Left ventricle myocardium inferior (tissue), 1 donor: ENCODE data around the gene PRCD. TPM values are rescaled to one million over a fixed set of nuclear protein-coding genes. Genes with fewer than 3 reads are reported as not detected.
A peak's percentile ranks its signal among the peaks of the same experiment; 100 is the strongest.
"Not testable (repeated sequence)": the region's sequence is repeated elsewhere in the genome, so short reads cannot be mapped to it uniquely, and the experiment has no call there.

ENCODE experiments used
- DNase-seq: peaks from one replicate; pipeline ENCODE4 v3.0.0-alpha.2; 2020
- H3K27ac ChIP-seq: fragments of 200-600 bp; replicated peaks from 2 replicates; pipeline ENCODE4 v1.8.0; 2021
- H3K27me3 ChIP-seq: fragments of 200-600 bp; 2 replicates; pipeline ENCODE4 v1.8.0; 2021; ENCODE audit warnings: low read depth
- H3K36me3 ChIP-seq: fragments of 200-600 bp; 2 replicates; pipeline ENCODE4 v1.8.0; 2021
- H3K4me1 ChIP-seq: fragments of 200-600 bp; 2 replicates; pipeline ENCODE4 v1.8.0; 2021
- H3K4me3 ChIP-seq: fragments of 200-600 bp; 2 replicates; pipeline ENCODE4 v1.8.0; 2021; ENCODE audit warnings: mild to moderate bottlenecking, moderate library complexity
- H3K9me3 ChIP-seq: fragments of 200-600 bp; replicated peaks from 2 replicates; pipeline ENCODE4 v1.8.0; 2021
- CTCF ChIP-seq: fragments of 200-600 bp; IDR thresholded peaks from 2 replicates; pipeline ENCODE4 v1.8.0; 2021; ENCODE audit warnings: antibody characterized with exemption, mild to moderate bottlenecking, borderline replicate concordance
- intact Hi-C: fragments of 100-400 bp; cut with micrococcal nuclease; formaldehyde crosslinking; loops from one replicate; pipeline ENCODE4 v1.11.0; 2022
- total RNA-seq: library from RNA; stranded (reverse); fragmentation: NEBNext Ultra II Directional; extraction: Animal tissue kit (Norgen Biotek cat#: 25700); gene quantifications from one replicate; pipeline ENCODE4 v1.2.1, GENCODE V29; 2021
- donor health status: DM: no; HTN: yes; CAD: no; lungs with severe emphysema.

PRCD gene
- total RNA-seq, 1 donor from 2014 or later = 3.9 TPM

- Histone ChIP-seq H3K4me3 (peak overlapping the region; percentile 54), H3K36me3 (no peaks in the 10 kb centered on the region), H3K27me3 (no peaks in the 10 kb centered on the region), H3K9me3 (no peaks in the 10 kb centered on the region), H3K4me1 (peaks cover 87% of the 10 kb centered on the region), H3K27ac (peak overlapping the region; percentile 98)
- no peak for DNase-seq
- intact Hi-C loops = no loop called here
- TF ChIP-seq CTCF = no peak
These were observed 8.9 kb upstream of the PRCD start for GRCh38 chr17:76530811-76531485.

- peak overlapping the region; percentile 98 for H3K27ac ChIP-seq
- H3K9me3 ChIP-seq = no peaks in the 10 kb centered on the region
- H3K36me3 ChIP-seq = no peaks in the 10 kb centered on the region
- no peak for DNase-seq
- TF ChIP-seq CTCF = no peak
- H3K27me3 ChIP-seq = no peaks in the 10 kb centered on the region
- intact Hi-C loops = no loop called here
- peak overlapping the region; percentile 54 for H3K4me3 ChIP-seq
- peaks cover 89% of the 10 kb centered on the region for H3K4me1 ChIP-seq
These were observed 8.3 kb upstream of the PRCD start for GRCh38 chr17:76531486-76532038.

DNA sequence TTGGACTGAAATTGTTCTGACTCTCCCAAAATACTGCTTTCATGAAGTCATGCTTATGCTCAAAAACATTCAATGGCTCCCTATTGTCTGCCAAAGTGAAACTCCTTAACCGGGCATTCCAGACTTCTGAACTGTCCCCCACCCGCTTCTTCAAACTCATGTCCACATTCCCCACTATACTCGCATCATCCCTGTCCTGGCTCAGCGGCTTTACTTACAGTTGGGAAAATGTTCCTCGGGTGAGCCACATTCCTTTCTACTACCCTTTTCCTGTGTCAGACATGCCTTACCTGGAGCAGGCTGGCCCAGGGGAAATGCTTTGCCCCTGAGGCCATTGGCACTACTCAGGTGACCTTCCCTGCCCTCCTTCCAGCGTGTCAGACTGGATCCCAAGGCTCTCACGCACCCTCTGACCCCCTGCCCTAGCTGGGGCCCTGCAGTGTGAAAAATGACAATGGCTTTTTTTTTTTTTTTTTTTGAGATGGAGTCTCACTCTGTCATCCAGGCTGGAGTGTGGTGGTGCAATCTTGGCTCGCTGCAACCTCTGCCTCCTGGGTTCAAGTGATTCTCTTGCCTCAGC lies 7.7 kb upstream of the PRCD start:
- Histone ChIP-seq H3K4me1 (peaks cover 92% of the 10 kb centered on the region), H3K27ac (peak overlapping the region; percentile 98), H3K4me3 (peak overlapping the region; percentile 9), H3K9me3 (no peaks in the 10 kb centered on the region), H3K36me3 (no peaks in the 10 kb centered on the region), H3K27me3 (peaks cover 4% of the 10 kb centered on the region)
- intact Hi-C loops = no loop called here
- no peak for DNase-seq
- no peak for TF ChIP-seq CTCF

DNA sequence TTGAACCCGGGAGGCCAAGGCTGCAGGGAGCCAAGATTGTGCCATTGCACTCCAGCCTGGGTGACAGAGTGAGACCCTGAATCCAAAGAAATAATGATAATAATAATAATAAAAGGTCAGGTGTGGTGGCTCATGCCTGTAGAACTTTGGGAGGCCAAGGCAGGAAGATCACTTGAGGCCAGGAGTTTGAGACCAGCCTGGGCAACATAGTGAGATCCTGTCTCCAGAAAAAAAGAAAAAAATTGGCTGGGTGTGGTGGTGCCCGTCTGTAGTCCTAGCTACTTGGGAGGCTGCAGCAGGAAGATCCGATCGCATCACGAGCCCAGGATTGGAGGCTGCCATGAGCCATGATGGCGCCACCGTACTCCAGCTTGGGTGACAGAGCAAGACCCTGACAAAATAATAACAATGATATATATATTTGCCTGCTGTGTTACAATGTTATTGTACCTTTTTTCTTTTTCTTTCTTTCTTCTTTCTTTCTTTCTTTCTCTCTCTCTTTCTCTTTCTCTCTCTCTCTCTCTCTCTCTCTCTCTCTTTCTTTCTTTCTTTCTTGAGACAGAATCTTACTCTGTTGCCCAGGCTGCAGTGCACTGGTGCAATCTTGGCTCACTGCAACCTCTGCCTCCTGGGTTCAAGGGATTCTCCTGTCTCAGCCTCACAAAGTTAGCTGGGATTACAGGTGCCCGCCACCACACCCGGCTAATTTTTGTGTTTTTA lies 6.0 kb upstream of the PRCD start:
- Histone ChIP-seq H3K4me1 (peaks cover 90% of the 10 kb centered on the region), H3K27me3 (peaks cover 18% of the 10 kb centered on the region), H3K4me3 (peak overlapping the region; percentile 73), H3K27ac (peak overlapping the region; percentile 98)
- intact Hi-C loops, H3K9me3 ChIP-seq, H3K36me3 ChIP-seq, DNase-seq: not testable (repeated sequence)

- DNase-seq = peak; percentile 14
- no peak for TF ChIP-seq CTCF
- peaks cover 89% of the 10 kb centered on the region for H3K4me1 ChIP-seq
- intact Hi-C loops = no loop called here
- no peaks in the 10 kb centered on the region for H3K36me3 ChIP-seq
- peak overlapping the region; percentile 93 for H3K27ac ChIP-seq
- no peaks in the 10 kb centered on the region for H3K9me3 ChIP-seq
- peaks cover 18% of the 10 kb centered on the region for H3K27me3 ChIP-seq
- H3K4me3 ChIP-seq = peak overlapping the region; percentile 73
These were observed 4.8 kb upstream of the PRCD start for GRCh38 chr17:76534831-76535732.
